Measurements from ENCODE around the gene ACVR1. TPM values are rescaled to one million over a fixed set of nuclear protein-coding genes. Genes with fewer than 3 reads are reported as not detected.
A peak's percentile ranks its signal among the peaks of the same experiment; 100 is the strongest.

Gene ACVR1
- total and polyA plus RNA-seq, 2 of the 13 experiments (the other 11 are each of a cell fraction or from before 2014, with no cell fraction given), result 2.3 to 5.4 TPM

DNA sequence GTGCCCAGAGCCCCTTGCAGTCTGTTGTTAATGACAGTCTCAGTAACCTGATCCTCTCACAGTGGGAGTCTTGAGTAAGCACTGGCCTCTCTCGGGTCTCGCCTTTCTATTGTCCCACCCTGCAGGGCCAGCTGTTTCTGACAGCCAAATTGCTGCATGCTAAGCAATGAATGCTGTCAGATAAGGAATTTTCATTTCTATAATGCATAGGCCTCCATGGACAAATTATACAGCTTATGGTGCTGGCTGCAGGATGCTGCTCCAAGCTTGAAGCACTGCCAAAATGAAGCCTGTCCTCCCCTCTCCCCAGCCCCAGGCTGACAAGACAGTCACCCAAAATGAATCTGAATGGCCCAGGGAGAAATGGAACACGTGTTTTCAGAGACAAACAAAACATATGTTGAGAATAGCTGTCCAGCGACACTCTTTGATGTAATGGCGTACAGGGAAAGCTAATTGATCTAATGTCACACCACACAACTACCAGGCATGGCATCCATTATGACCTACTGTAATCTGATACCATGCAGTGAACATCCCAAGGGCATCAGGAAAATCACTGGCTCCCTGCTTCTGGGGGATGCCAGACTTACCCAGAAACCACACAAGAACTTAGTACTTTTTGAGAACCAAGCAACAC lies 36.8 kb downstream of the ACVR1 start (continued):
- TF ChIP-seq, protein P1, sequence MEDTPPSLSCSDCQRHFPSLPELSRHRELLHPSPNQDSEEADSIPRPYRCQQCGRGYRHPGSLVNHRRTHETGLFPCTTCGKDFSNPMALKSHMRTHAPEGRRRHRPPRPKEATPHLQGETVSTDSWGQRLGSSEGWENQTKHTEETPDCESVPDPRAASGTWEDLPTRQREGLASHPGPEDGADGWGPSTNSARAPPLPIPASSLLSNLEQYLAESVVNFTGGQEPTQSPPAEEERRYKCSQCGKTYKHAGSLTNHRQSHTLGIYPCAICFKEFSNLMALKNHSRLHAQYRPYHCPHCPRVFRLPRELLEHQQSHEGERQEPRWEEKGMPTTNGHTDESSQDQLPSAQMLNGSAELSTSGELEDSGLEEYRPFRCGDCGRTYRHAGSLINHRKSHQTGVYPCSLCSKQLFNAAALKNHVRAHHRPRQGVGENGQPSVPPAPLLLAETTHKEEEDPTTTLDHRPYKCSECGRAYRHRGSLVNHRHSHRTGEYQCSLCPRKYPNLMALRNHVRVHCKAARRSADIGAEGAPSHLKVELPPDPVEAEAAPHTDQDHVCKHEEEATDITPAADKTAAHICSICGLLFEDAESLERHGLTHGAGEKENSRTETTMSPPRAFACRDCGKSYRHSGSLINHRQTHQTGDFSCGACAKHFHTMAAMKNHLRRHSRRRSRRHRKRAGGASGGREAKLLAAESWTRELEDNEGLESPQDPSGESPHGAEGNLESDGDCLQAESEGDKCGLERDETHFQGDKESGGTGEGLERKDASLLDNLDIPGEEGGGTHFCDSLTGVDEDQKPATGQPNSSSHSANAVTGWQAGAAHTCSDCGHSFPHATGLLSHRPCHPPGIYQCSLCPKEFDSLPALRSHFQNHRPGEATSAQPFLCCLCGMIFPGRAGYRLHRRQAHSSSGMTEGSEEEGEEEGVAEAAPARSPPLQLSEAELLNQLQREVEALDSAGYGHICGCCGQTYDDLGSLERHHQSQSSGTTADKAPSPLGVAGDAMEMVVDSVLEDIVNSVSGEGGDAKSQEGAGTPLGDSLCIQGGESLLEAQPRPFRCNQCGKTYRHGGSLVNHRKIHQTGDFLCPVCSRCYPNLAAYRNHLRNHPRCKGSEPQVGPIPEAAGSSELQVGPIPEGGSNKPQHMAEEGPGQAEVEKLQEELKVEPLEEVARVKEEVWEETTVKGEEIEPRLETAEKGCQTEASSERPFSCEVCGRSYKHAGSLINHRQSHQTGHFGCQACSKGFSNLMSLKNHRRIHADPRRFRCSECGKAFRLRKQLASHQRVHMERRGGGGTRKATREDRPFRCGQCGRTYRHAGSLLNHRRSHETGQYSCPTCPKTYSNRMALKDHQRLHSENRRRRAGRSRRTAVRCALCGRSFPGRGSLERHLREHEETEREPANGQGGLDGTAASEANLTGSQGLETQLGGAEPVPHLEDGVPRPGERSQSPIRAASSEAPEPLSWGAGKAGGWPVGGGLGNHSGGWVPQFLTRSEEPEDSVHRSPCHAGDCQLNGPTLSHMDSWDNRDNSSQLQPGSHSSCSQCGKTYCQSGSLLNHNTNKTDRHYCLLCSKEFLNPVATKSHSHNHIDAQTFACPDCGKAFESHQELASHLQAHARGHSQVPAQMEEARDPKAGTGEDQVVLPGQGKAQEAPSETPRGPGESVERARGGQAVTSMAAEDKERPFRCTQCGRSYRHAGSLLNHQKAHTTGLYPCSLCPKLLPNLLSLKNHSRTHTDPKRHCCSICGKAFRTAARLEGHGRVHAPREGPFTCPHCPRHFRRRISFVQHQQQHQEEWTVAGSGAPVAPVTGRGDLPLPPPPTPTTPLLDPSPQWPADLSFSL (CRISPR knock-in tag; IDR thresholded peaks at IDR 0.05), result 0 out of 2 replicates have a peak, but pooled peaks have one; percentile 49
- TF ChIP-seq, protein P2, sequence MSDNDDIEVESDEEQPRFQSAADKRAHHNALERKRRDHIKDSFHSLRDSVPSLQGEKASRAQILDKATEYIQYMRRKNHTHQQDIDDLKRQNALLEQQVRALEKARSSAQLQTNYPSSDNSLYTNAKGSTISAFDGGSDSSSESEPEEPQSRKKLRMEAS (IDR thresholded peaks at IDR 0.05), result 0 out of 2 replicates have a peak, but pooled peaks have one; percentile 37
- TF ChIP-seq ZNF737 (CRISPR knock-in tag; IDR thresholded peaks at IDR 0.05; ENCODE audit: borderline replicate concordance) (no peak), TGIF2 (CRISPR knock-in tag; IDR thresholded peaks at IDR 0.05) (peak; percentile 98), AKAP8 (CRISPR knock-in tag; IDR thresholded peaks at IDR 0.05) (no peak), ARNT2 (CRISPR knock-in tag; IDR thresholded peaks at IDR 0.05; ENCODE audit: low read depth) (no peak), ZBTB42 (CRISPR knock-in tag; IDR thresholded peaks at IDR 0.05) (no peak), KDM6A (CRISPR knock-in tag; IDR thresholded peaks at IDR 0.05; ENCODE audit: low read depth) (no peak), SIX1 (CRISPR knock-in tag; IDR thresholded peaks at IDR 0.05; ENCODE audit: borderline replicate concordance) (peak; percentile 92), ZNF335 (CRISPR knock-in tag; IDR thresholded peaks at IDR 0.05) (0 out of 2 replicates have a peak, but pooled peaks have one; percentile 8), ZNF33A (CRISPR knock-in tag; IDR thresholded peaks at IDR 0.05; ENCODE audit: borderline replicate concordance) (peak; percentile 42; the same call in 1 of the 2 replicates), SOX5 (CRISPR knock-in tag; IDR thresholded peaks at IDR 0.05; ENCODE audit: borderline replicate concordance) (0 out of 2 replicates have a peak, but pooled peaks have one; percentile 15), ZNF549 (CRISPR knock-in tag; IDR thresholded peaks at IDR 0.05) (no peak), SAP130 (CRISPR knock-in tag; IDR thresholded peaks at IDR 0.05; ENCODE audit: low read depth) (peak; percentile 26; the same call in 1 of the 2 replicates), SIN3A (IDR thresholded peaks at IDR 0.05; ENCODE audit: borderline replicate concordance, low read depth, low read length) (peak; percentile 74; the same call in 1 of the 2 replicates), SOX13 (IDR thresholded peaks at IDR 0.05) (no peak), SOX13 (CRISPR knock-in tag; conservative IDR thresholded peaks at IDR 0.05 in 1 of 2, IDR thresholded peaks at IDR 0.05 in 1 of 2) (peak in 1 of 2 experiments; percentile 48; a peak in 2 of 4 replicates), ZNF367 (CRISPR knock-in tag; IDR thresholded peaks at IDR 0.05; ENCODE audit: borderline replicate concordance) (no peak)
- TF ChIP-seq, protein P3, sequence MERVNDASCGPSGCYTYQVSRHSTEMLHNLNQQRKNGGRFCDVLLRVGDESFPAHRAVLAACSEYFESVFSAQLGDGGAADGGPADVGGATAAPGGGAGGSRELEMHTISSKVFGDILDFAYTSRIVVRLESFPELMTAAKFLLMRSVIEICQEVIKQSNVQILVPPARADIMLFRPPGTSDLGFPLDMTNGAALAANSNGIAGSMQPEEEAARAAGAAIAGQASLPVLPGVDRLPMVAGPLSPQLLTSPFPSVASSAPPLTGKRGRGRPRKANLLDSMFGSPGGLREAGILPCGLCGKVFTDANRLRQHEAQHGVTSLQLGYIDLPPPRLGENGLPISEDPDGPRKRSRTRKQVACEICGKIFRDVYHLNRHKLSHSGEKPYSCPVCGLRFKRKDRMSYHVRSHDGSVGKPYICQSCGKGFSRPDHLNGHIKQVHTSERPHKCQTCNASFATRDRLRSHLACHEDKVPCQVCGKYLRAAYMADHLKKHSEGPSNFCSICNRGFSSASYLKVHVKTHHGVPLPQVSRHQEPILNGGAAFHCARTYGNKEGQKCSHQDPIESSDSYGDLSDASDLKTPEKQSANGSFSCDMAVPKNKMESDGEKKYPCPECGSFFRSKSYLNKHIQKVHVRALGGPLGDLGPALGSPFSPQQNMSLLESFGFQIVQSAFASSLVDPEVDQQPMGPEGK (CRISPR knock-in tag; IDR thresholded peaks at IDR 0.05), result 0 out of 2 replicates have a peak, but pooled peaks have one; percentile 8
- TF ChIP-seq, protein P4, sequence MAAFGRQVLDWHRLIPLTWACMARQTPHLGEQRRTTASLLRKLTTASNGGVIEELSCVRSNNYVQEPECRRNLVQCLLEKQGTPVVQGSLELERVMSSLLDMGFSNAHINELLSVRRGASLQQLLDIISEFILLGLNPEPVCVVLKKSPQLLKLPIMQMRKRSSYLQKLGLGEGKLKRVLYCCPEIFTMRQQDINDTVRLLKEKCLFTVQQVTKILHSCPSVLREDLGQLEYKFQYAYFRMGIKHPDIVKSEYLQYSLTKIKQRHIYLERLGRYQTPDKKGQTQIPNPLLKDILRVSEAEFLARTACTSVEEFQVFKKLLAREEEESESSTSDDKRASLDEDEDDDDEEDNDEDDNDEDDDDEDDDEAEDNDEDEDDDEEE (CRISPR knock-in tag; IDR thresholded peaks at IDR 0.05), result no peak
